C4-2B (cell line): ENCODE data around the gene TYK2.

Experiments used
- CTCF ChIP-seq: fragments of 450-650 bp; conservative IDR thresholded peaks from 2 replicates; pipeline ENCODE4 v1.5.1; 2017; ENCODE audit warnings: mild to moderate bottlenecking
- ZFX ChIP-seq: fragments of 450-650 bp; IDR thresholded peaks from 2 replicates; pipeline ENCODE4 v1.6.1; 2017

- TF ChIP-seq ZFX (no peak), CTCF (no peak)
These were observed 46.8 kb upstream of the TYK2 start for GRCh38 chr19:10427169-10427568.
